D721Med (cell line): ENCODE measurements around the gene CREB3.

Source experiments
- DNase-seq: peaks from one replicate; pipeline ENCODE4 v3.0.0; 2011; ENCODE audit warnings: low spot score; ENCODE audit not compliant: insufficient read length
- FAIRE-seq: peaks from 2 replicates; lab custom pipeline; 2011; peaks lifted over from hg19 to GRCh38; lab: Jason Lieb, UNC
- CTCF ChIP-seq: IDR thresholded peaks from 2 replicates; pipeline ENCODE4 v1.5.1; 2012; ENCODE audit warnings: mild to moderate bottlenecking, control low read depth; ENCODE audit not compliant: insufficient read depth; ENCODE audit errors: missing control alignments

The CREB3 gene

GRCh38 chr9:35740243-35740642 is 7.8 kb downstream of the CREB3 start:
- no peak for FAIRE-seq
- DNase-seq = no peak
- no peak for TF ChIP-seq CTCF

- no peak for TF ChIP-seq CTCF
- DNase-seq = no peak
- FAIRE-seq = no peak
These were observed 9.3 kb downstream of the CREB3 start for GRCh38 chr9:35741740-35742139.

GRCh38 chr9:35743452-35743851 is 11.0 kb downstream of the CREB3 start:
- DNase-seq = no peak
- FAIRE-seq = no peak
- no peak for TF ChIP-seq CTCF

- FAIRE-seq (no peak), DNase-seq (no peak)
- TF ChIP-seq CTCF = no peak
These were observed 11.5 kb downstream of the CREB3 start for GRCh38 chr9:35743880-35744518.

- DNase-seq = no peak
- FAIRE-seq = no peak
- no peak for TF ChIP-seq CTCF
These were observed 13.1 kb downstream of the CREB3 start for GRCh38 chr9:35745569-35745968.

GRCh38 chr9:35746583-35746982 is 14.1 kb downstream of the CREB3 start:
- DNase-seq (no peak), FAIRE-seq (no peak)
- no peak for TF ChIP-seq CTCF

GRCh38 chr9:35748242-35748857 is 15.9 kb downstream of the CREB3 start:
- DNase-seq = no peak
- TF ChIP-seq CTCF = no peak
- FAIRE-seq = no peak
